GM19035 (cell line): ENCODE measurements around the gene LSS.
"Not testable (repeated sequence)": the region's sequence is repeated elsewhere in the genome, so short reads cannot be mapped to it uniquely, and the experiment has no call there.

ENCODE experiments used
- ATAC-seq: cut with Tn5 transposase; IDR thresholded peaks from one replicate; pipeline ENCODE4 v1.9.1; 2021; ENCODE audit not compliant: unreplicated experiment

LSS gene

GRCh38 chr21:46154955-46155513 is 73.5 kb downstream of the LSS start:
- no peak for ATAC-seq

GRCh38 chr21:46154155-46154954 is 74.2 kb downstream of the LSS start:
- ATAC-seq, result no peak

- ATAC-seq, result no peak
Measured at GRCh38 chr21:46153247-46154154, 75.1 kb downstream of the LSS start.

GRCh38 chr21:46152927-46153246 is 75.7 kb downstream of the LSS start:
- ATAC-seq, result no peak

GRCh38 chr21:46151989-46152926 is 76.3 kb downstream of the LSS start:
- ATAC-seq, result no peak

GRCh38 chr21:46151261-46151988 is 77.1 kb downstream of the LSS start:
- ATAC-seq, result no peak

GRCh38 chr21:46150491-46151121 is 78.0 kb downstream of the LSS start:
- ATAC-seq, result no peak

GRCh38 chr21:46150073-46150472 is 78.5 kb downstream of the LSS start:
- ATAC-seq, result no peak

- ATAC-seq, result no peak
Measured at GRCh38 chr21:46149205-46149901, 79.2 kb downstream of the LSS start.

- no peak for ATAC-seq
Measured at GRCh38 chr21:46148106-46148505, 80.5 kb downstream of the LSS start.

GRCh38 chr21:46147429-46147828 is 81.1 kb downstream of the LSS start:
- ATAC-seq, result not testable (repeated sequence)

GRCh38 chr21:46146856-46147255 is 81.7 kb downstream of the LSS start:
- ATAC-seq, result no peak

- no peak for ATAC-seq
Measured at GRCh38 chr21:46145840-46146691, 82.5 kb downstream of the LSS start.

GRCh38 chr21:46145159-46145839 is 83.3 kb downstream of the LSS start:
- no peak for ATAC-seq

- no peak for ATAC-seq
Measured at GRCh38 chr21:46144464-46145070, 84.0 kb downstream of the LSS start.

GRCh38 chr21:46142582-46143473 is 85.7 kb downstream of the LSS start:
- ATAC-seq, result no peak
